Panc1 (cell line): Measurements from ENCODE around the gene TPRN. TPM values are rescaled to one million over a fixed set of nuclear protein-coding genes. Genes with fewer than 3 reads are reported as not detected.

ENCODE experiments used
- ATAC-seq: fragments of 200-7000 bp; cut with Tn5 transposase; 2 replicates; pipeline ENCODE4 v1.9.1; 2020; ENCODE audit warnings: mild to moderate bottlenecking, moderate library complexity
- BruUV-seq: library from RNA; stranded (reverse); fragments of 400-500 nt; replicated peaks from 2 replicates; lab custom pipeline; 2021; lab: Mats Ljungman, UMichigan
- CTCF ChIA-PET: fragments of 300-600 bp; sonication (Branson Sonifier 250); formaldehyde crosslinking; loops from one replicate; lab custom pipeline; 2022; ENCODE audit warnings: antibody characterized with exemption; lab: Charles Lee
- POLR2A ChIA-PET: fragments of 300-600 bp; sonication (Branson Sonifier 250); formaldehyde crosslinking; loops from one replicate; lab custom pipeline; 2022; ENCODE audit warnings: antibody characterized with exemption; lab: Charles Lee
- DNase-seq: peaks from one replicate; pipeline ENCODE4 v3.0.0-alpha.2; 2010; ENCODE audit warnings: low read depth, low spot score
- H3K27ac ChIP-seq: 2 replicates; pipeline ENCODE4 v1.5.1; 2011; ENCODE audit warnings: mild to moderate bottlenecking, low read length, inconsistent platforms
- H3K27me3 ChIP-seq: fragments of 200-500 bp; sonication (Bioruptor generic); 2 replicates; pipeline ENCODE4 v1.6.0; 2014; ENCODE audit warnings: low read length, inconsistent platforms; ENCODE audit not compliant: control insufficient read depth, insufficient read depth
- H3K36me3 ChIP-seq: fragments of 200-500 bp; sonication (Bioruptor generic); 2 replicates; pipeline ENCODE4 v1.5.1; 2014; ENCODE audit warnings: inconsistent platforms, mild to moderate bottlenecking, low read length, moderate library complexity; ENCODE audit not compliant: control insufficient read depth, insufficient read depth
- H3K4me1 ChIP-seq: 2 replicates; pipeline ENCODE4 v1.5.1; 2011; ENCODE audit warnings: inconsistent platforms, mild to moderate bottlenecking, low read length, moderate library complexity; ENCODE audit not compliant: control insufficient read depth, insufficient read depth
- H3K4me3 ChIP-seq, 2 experiments: 2 replicates each; pipeline ENCODE4 v1.5.1; 2011 to 2012; ENCODE audit warnings: low read depth in 2 of 2, low read length in 2 of 2, mild to moderate bottlenecking in 2 of 2, inconsistent platforms in 1 of 2, moderate library complexity in 1 of 2
- H3K9me3 ChIP-seq: fragments of 200-500 bp; sonication (Bioruptor generic); 2 replicates; pipeline ENCODE4 v1.5.1; 2014; ENCODE audit warnings: low read depth, mild to moderate bottlenecking, inconsistent platforms, low read length, moderate library complexity; ENCODE audit not compliant: control insufficient read depth, insufficient read depth
- POLR2AphosphoS5 ChIP-seq: IDR thresholded peaks from 2 replicates; pipeline ENCODE4 v1.6.1; 2012; ENCODE audit warnings: mild to moderate bottlenecking, low read depth, low read length, moderate library complexity
- SIN3A ChIP-seq: IDR thresholded peaks from 2 replicates; pipeline ENCODE4 v1.6.1; 2012; ENCODE audit warnings: low read depth, mild to moderate bottlenecking, low read length, moderate library complexity, borderline replicate concordance; ENCODE audit not compliant: insufficient read depth
- TCF7L2 ChIP-seq: IDR thresholded peaks from 2 replicates; pipeline ENCODE4 v1.6.1; 2011; ENCODE audit warnings: mild to moderate bottlenecking, low read depth, low read length, inconsistent platforms
- in situ Hi-C: cut with HindIII; loops from 2 replicates; pipeline ENCODE4 v1.10.0; 2016; ENCODE audit warnings: low sequenced_read_pairs, low pct_unique_long_range_greater_than_20kb
- intact Hi-C: fragments of 100-400 bp; cut with micrococcal nuclease; formaldehyde crosslinking; loops from one replicate; pipeline ENCODE4 v1.10.0; 2022; ENCODE audit not compliant: unreplicated experiment
- total RNA-seq: library from RNA; stranded (reverse); gene quantifications from one replicate; pipeline ENCODE4 v1.2.1, GENCODE V29; 2021; ENCODE audit not compliant: unreplicated experiment
- TF ChIP-seq, protein P1 (sequence below), 2 experiments: IDR thresholded peaks; 2 replicates each; pipeline ENCODE4 v1.6.1; 2011 to 2012; ENCODE audit warnings: low read depth in 2 of 2, control low read depth in 1 of 2, low read length in 1 of 2, mild to moderate bottlenecking in 1 of 2, moderate library complexity in 1 of 2; ENCODE audit not compliant: insufficient read depth in 1 of 2
- TF ChIP-seq, protein P2 (sequence below): fragments of 450-650 bp; IDR thresholded peaks from 2 replicates; pipeline ENCODE4 v1.5.1; 2017; ENCODE audit warnings: mild to moderate bottlenecking

The TPRN gene
- total RNA-seq, 1 experiment from 2014 or later: 21.7 TPM

DNA sequence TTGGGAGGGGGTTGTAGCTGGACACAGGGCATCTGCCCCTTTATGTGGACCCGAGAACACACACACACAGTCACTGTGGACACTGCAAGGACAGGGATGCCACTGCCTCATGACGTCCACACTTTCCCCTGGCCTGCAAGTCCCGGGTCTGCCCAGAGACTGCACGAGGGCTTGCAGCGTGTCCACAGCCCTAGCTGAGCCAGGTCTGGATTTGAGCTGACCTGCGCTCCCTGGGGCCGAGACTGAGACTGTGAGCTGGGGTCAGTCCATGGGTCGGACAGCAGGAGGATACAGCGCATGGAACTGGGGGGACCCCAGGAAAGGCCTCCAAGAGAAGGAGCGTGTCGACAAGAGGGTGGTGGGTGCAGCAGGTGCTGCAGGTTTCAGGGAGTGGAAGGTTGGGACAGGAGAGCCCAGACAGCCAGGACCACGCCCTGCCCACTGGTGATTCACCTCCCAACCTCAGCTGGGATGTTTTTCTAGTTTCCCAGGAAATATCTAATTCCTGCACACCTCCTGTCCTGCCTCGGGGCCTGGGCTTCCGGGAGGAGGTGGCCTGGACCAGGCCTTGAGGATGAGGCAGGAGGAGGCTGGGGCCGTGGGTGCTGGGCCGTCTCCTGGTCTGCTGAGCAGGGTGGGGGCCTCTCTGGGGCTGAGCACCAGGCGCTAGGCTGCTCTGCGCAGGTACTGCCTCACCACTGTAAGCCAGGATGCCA lies 26.0 kb upstream of the TPRN start:
- Histone ChIP-seq H3K27me3 (no peaks in the 10 kb centered on the region), H3K4me1 (peaks cover 7% of the 10 kb centered on the region), H3K4me3 (no peak overlapping the region), H3K9me3 (no peaks in the 10 kb centered on the region), H3K36me3 (peaks cover 2% of the 10 kb centered on the region; the same call in 1 of the 2 replicates), H3K27ac (no peak overlapping the region)
- no TSS peak for BruUV-seq
- ATAC-seq (no peak), DNase-seq (no peak)
- ChIA-PET POLR2A (no interaction called here), CTCF (interaction anchor here (0.6 to 1.6 kb wide), 4 partner anchors 10 to 357 kb away, joined by 3 to 6 read pairs (median 4); no protein-coding TSS in a partner anchor)
- TF ChIP-seq TCF7L2 (no peak), SIN3A (no peak), POLR2AphosphoS5 (no peak)
- TF ChIP-seq, protein P1, sequence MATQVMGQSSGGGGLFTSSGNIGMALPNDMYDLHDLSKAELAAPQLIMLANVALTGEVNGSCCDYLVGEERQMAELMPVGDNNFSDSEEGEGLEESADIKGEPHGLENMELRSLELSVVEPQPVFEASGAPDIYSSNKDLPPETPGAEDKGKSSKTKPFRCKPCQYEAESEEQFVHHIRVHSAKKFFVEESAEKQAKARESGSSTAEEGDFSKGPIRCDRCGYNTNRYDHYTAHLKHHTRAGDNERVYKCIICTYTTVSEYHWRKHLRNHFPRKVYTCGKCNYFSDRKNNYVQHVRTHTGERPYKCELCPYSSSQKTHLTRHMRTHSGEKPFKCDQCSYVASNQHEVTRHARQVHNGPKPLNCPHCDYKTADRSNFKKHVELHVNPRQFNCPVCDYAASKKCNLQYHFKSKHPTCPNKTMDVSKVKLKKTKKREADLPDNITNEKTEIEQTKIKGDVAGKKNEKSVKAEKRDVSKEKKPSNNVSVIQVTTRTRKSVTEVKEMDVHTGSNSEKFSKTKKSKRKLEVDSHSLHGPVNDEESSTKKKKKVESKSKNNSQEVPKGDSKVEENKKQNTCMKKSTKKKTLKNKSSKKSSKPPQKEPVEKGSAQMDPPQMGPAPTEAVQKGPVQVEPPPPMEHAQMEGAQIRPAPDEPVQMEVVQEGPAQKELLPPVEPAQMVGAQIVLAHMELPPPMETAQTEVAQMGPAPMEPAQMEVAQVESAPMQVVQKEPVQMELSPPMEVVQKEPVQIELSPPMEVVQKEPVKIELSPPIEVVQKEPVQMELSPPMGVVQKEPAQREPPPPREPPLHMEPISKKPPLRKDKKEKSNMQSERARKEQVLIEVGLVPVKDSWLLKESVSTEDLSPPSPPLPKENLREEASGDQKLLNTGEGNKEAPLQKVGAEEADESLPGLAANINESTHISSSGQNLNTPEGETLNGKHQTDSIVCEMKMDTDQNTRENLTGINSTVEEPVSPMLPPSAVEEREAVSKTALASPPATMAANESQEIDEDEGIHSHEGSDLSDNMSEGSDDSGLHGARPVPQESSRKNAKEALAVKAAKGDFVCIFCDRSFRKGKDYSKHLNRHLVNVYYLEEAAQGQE (IDR thresholded peaks at IDR 0.05; ENCODE audit: insufficient read depth in 1 of 2, low read depth in 2 of 2, low read length in 1 of 2): no peak
- TF ChIP-seq, protein P2, sequence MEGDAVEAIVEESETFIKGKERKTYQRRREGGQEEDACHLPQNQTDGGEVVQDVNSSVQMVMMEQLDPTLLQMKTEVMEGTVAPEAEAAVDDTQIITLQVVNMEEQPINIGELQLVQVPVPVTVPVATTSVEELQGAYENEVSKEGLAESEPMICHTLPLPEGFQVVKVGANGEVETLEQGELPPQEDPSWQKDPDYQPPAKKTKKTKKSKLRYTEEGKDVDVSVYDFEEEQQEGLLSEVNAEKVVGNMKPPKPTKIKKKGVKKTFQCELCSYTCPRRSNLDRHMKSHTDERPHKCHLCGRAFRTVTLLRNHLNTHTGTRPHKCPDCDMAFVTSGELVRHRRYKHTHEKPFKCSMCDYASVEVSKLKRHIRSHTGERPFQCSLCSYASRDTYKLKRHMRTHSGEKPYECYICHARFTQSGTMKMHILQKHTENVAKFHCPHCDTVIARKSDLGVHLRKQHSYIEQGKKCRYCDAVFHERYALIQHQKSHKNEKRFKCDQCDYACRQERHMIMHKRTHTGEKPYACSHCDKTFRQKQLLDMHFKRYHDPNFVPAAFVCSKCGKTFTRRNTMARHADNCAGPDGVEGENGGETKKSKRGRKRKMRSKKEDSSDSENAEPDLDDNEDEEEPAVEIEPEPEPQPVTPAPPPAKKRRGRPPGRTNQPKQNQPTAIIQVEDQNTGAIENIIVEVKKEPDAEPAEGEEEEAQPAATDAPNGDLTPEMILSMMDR: no peak
- in situ Hi-C loops (no loop called here), intact Hi-C loops (loop anchor here (5.0 kb wide), 1 partner anchor 109 kb away; no protein-coding TSS in a partner anchor)

DNA sequence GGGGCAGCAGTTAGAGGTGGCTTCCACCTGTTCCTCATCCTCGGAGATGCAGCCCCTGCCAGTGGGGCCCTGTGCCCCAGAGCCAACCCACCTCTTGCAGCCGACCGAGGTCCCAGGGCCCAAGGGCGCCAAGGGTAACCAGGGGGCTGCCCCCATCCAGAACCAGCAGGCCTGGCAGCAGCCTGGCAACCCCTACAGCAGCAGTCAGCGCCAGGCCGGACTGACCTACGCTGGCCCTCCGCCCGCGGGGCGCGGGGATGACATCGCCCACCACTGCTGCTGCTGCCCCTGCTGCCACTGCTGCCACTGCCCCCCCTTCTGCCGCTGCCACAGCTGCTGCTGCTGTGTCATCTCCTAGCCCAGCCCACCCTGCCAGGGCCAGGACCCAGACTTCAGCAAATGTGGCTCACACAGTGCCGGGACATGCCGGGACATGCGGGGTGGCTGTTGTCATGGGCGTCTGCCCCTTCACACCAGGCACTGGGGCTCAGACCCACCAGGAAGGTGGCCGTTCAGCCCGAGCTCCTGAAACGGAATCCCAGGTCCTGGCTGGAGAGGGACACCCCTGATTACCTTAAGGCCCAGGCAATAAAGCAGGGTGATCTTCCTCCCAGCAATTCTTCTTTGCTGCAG lies 25.3 kb upstream of the TPRN start:
- no peak for ATAC-seq
- TF ChIP-seq, protein P1 (IDR thresholded peaks at IDR 0.05; ENCODE audit: insufficient read depth in 1 of 2, low read depth in 2 of 2, low read length in 1 of 2): no peak
- TF ChIP-seq TCF7L2: no peak
- TF ChIP-seq POLR2AphosphoS5: no peak
- TF ChIP-seq SIN3A: no peak
- DNase-seq: no peak
- no peak overlapping the region for H3K4me3 ChIP-seq
- POLR2A ChIA-PET: no interaction called here
- in situ Hi-C loops (no loop called here), intact Hi-C loops (loop anchor here (5.0 kb wide), 1 partner anchor 109 kb away; no protein-coding TSS in a partner anchor)
- no TSS peak for BruUV-seq
- CTCF ChIA-PET: interaction anchor here (0.6 to 1.4 kb wide), 2 partner anchors 11 to 357 kb away, joined by 3 to 6 read pairs; no protein-coding TSS in a partner anchor
- H3K4me1 ChIP-seq: peaks cover 7% of the 10 kb centered on the region
- H3K27me3 ChIP-seq: no peaks in the 10 kb centered on the region
- H3K36me3 ChIP-seq: peaks cover 2% of the 10 kb centered on the region; the same call in 1 of the 2 replicates
- no peaks in the 10 kb centered on the region for H3K9me3 ChIP-seq
- H3K27ac ChIP-seq: no peak overlapping the region
